Amniotic epithelial cell (primary cell): ENCODE data around the gene APCDD1L.

Experiments used
- DNase-seq: peaks from one replicate; pipeline ENCODE4 v3.0.0-alpha.2; 2010; ENCODE audit warnings: low read depth

APCDD1L gene

GRCh38 chr20:58466729-58467571, 48.2 kb downstream of the APCDD1L start:
- DNase-seq: no peak

- no peak for DNase-seq
These were observed 49.0 kb downstream of the APCDD1L start for GRCh38 chr20:58466095-58466708.

GRCh38 chr20:58464838-58465237, 50.4 kb downstream of the APCDD1L start:
- no peak for DNase-seq

DNA sequence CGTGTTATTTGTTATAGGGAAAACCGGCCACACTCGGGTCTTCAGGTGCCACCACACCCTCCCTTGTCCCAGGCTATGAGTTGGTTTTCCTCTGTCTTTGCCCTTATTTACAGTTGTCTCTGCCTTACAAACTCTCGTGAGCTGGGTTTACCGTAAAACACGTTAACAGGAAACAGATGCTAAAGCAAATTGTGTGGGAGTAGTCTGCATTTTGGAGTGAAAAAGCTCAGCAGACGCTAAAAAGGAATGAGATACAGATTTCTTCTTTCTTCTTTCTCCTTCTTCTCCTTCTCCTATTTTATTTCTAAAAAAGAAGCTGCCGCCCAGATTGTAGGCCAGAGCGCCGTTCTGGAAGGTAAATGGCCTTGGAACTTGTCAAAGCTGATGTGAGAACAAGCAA, 51.9 kb downstream of the APCDD1L start:
- DNase-seq: no peak

GRCh38 chr20:58461899-58462298, 53.3 kb downstream of the APCDD1L start:
- DNase-seq: no peak

DNA sequence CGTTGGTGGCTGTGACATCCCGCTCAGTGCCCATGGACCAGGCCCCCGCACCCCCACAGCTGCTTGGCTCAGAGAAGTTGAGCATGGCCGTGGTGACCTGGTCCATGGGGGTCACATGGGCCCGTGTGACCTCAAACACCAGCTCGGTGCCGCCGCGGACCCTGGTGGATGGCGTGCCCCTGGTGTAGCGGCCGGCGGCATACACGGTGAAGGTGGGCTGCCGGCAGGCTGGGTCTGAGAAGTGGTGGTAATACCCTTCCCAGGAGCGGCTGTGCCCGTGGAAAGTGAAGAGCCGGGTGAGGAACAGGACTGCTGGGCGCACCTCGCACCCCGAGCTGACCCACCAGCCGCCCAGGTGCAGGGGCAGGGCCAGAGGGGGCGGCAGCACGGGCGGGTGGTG, 54.1 kb downstream of the APCDD1L start:
- no peak for DNase-seq

- no peak for DNase-seq
These were observed 56.0 kb downstream of the APCDD1L start for GRCh38 chr20:58459058-58459750.

DNA sequence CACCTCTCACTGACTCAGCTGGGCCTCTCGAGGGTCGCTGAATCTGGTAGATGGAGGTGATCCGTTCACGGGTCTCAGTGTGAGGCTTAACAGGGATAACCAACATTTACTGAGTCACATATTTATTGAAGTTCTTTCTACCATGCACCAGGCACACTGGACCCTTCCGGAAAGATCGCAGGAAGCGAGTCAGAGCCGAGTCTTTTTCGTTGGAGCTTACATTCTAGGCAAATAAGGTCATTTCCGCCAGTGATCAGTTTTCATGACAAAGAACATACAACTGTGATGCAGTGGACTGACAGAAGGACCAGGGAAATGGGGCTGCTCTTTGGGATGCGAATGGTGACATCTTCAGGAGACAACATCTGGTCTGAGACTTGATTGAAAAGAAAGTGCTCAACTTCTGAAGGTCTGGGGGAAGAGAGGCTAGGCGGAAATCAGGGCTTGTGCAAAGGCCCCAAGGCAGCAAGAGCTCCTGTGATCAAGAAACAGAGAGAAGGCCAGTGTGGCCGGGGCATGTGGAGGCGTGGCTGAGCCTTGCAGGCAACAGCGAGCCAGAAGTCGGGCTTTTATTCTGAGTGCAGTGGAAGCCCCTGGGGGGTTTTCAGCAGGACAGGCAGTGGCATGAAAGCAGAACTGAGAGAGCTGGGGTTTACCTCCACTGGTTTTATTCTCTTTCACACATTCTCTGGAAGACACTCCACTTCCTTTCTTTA, 56.7 kb downstream of the APCDD1L start:
- DNase-seq: peak; percentile 35

DNA sequence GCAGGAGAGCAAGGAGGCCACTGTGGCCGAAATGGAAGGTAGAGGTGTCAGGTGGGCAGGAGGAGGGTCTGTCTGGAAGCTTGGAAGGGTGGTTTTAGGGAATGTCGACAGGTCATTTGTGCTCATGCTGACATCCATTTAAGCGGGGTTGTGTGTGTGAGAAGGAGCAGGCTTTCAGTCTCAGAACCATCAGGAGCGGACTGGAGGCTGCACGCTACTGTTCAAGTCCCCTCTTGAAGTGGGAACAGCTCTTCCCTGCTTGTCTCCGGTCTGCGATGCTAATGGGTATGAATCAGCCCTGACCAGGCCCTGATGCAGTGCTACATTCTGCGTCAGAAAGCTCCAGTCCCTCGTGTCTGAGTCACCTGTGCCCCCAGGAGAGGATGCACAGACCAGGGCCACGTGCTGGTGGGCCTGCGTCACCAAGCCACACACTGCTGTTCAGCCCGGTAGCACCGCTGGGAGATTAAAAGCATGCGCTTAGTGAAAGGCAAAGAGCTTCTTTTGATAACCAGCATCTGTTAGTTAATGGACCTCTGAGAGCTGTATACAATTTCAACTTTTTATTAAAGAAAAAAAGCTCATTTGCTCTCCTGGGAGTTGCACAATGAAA, 58.0 kb downstream of the APCDD1L start:
- peak; percentile 83 for DNase-seq

- DNase-seq: no peak
These were observed 60.7 kb downstream of the APCDD1L start for GRCh38 chr20:58454460-58454859.

- no peak for DNase-seq
These were observed 61.8 kb downstream of the APCDD1L start for GRCh38 chr20:58453391-58453790.

DNA sequence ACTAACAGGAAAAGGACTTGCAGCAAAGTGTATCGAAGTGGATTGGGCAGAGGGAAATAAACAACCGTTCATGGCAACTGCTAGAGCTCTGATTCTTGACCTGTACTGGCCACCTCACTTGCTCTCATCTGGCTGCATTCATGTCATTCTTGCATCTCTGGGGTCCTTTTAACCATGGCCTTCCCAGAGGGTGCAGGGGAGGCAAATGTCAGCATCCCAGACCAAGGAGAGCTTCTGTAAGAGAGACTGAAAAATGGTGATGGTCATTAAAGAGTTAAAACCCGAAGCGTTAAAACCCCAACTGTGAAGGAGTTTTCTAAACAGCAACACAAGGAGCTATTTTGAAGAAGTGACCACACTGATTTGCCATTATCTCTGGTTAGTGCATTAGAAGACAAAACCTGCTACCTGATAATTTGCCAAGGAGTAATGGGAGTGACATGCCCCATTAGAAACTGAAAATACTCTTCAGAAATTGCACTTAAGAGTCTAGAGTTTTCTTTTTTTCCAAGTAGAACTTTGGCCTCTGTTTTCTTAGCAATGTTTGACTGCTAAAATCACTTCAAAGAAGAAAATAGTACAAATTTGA, 62.4 kb downstream of the APCDD1L start:
- DNase-seq: no peak

DNA sequence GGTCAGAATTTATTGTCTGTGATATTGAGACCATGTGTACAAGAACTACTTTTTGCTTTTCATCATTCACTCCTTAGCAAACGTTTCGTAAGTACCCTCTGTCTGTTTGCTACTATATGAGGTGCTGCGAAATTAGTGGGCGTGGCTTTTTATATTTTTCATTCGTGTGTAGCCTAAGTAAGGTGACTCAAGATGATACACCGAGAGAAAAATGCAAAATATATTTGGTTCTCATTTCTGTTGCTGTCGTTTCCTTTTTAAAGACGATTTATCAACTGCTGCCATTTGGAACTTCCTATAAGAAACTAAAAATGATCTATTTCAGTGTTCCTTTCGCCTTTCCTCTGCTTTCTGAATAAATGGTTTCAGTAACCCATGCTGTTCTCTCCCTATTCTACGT, 64.9 kb downstream of the APCDD1L start:
- peak; percentile 65 for DNase-seq

GRCh38 chr20:58449681-58450221, 65.4 kb downstream of the APCDD1L start:
- no peak for DNase-seq

- DNase-seq: no peak
These were observed 66.2 kb downstream of the APCDD1L start for GRCh38 chr20:58448958-58449357.

- peak; percentile 52 for DNase-seq
These were observed 67.4 kb downstream of the APCDD1L start for GRCh38 chr20:58447511-58448391.

DNA sequence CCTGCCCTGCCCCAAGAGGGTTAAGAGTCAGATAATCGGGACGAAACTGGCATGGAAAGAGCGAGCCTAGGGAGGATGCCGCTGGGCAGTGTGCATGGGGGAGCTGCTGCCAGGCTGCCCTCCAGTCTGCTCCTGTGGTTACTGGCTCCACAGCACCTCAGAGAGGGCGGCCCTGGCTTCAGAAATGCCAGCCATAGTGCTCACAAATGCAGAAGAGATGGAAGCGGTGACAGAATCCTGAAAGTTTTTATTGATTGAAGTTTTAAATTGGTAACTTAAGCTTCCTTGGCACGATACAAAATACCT, 68.3 kb downstream of the APCDD1L start:
- DNase-seq: no peak

- DNase-seq: no peak
These were observed 68.8 kb downstream of the APCDD1L start for GRCh38 chr20:58446264-58446959.

- DNase-seq: no peak
These were observed 70.4 kb downstream of the APCDD1L start for GRCh38 chr20:58444746-58445255.

DNA sequence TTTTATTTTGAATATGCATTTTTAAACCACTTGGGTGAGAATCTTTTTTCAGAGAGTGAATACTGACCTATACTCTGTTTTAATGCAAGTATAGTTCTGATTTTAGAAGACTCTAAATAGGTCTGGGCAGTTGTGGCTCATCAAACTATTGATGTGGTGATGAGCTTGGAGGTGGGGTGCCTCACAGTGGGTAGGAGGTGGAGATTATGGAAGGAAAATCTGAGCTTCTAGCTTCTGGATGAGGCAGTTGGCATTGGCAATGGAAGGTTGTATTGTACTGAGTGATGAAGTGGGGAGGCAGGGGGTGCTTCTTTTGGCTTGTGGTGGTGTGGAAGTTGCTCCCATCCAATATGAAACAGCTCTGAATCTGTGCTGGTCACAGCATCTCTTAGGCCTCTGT, 73.5 kb downstream of the APCDD1L start:
- no peak for DNase-seq
